Osteoblast (primary cell): ENCODE measurements around the gene CRABP2. TPM values are rescaled to one million over a fixed set of nuclear protein-coding genes. Genes with fewer than 3 reads are reported as not detected.
A peak's percentile ranks its signal among the peaks of the same experiment; 100 is the strongest.

Experiments
- DNase-seq: peaks from one replicate; pipeline ENCODE4 v3.0.0; 2011; ENCODE audit warnings: low spot score, mixed read lengths; ENCODE audit not compliant: insufficient read length; ENCODE audit errors: missing footprints
- H2AFZ ChIP-seq: 2 replicates; pipeline ENCODE4 v1.6.0; 2011; ENCODE audit warnings: mild to moderate bottlenecking, low read length
- H3K27ac ChIP-seq: 2 replicates; pipeline ENCODE4 v1.5.1; 2011; ENCODE audit warnings: mild to moderate bottlenecking, low read depth, low read length, moderate library complexity
- H3K27me3 ChIP-seq: 2 replicates; pipeline ENCODE4 v1.6.0; 2012; ENCODE audit warnings: mild to moderate bottlenecking, control low read depth, inconsistent platforms, low read length, moderate library complexity; ENCODE audit not compliant: insufficient read depth
- H3K36me3 ChIP-seq: 2 replicates; pipeline ENCODE4 v1.5.1; 2011; ENCODE audit warnings: mild to moderate bottlenecking, low read length, control low read depth, moderate library complexity; ENCODE audit not compliant: insufficient read depth
- H3K4me1 ChIP-seq: 2 replicates; pipeline ENCODE4 v1.5.1; 2011; ENCODE audit warnings: mild to moderate bottlenecking, low read length, control low read depth, moderate library complexity; ENCODE audit not compliant: insufficient read depth
- H3K4me2 ChIP-seq: 2 replicates; pipeline ENCODE4 v1.6.0; 2011; ENCODE audit warnings: mild to moderate bottlenecking, low read length; ENCODE audit not compliant: insufficient read depth
- H3K4me3 ChIP-seq: fragments of 200-600 bp; sonication (generic); 3 replicates; pipeline ENCODE4 v1.5.1; 2012; ENCODE audit warnings: mild to moderate bottlenecking, low read length, inconsistent platforms; ENCODE audit not compliant: insufficient read depth
- H3K79me2 ChIP-seq: 2 replicates; pipeline ENCODE4 v1.6.0; 2012; ENCODE audit warnings: mild to moderate bottlenecking, low read length, control low read depth, inconsistent platforms; ENCODE audit not compliant: insufficient read depth
- H3K9me3 ChIP-seq: 2 replicates; pipeline ENCODE4 v1.5.1; 2011; ENCODE audit warnings: low read depth, low read length, control low read depth
- H4K20me1 ChIP-seq: 2 replicates; pipeline ENCODE4 v1.6.0; 2012; ENCODE audit warnings: mild to moderate bottlenecking, low read length, control low read depth; ENCODE audit not compliant: insufficient read depth
- CTCF ChIP-seq: IDR thresholded peaks from 2 replicates; pipeline ENCODE4 v1.5.1; 2011; ENCODE audit warnings: mild to moderate bottlenecking, low read depth, low read length, moderate library complexity; ENCODE audit errors: extremely low read depth
- total RNA-seq: library from RNA; depleted of rRNA; stranded (reverse); fragments of >200 nt; gene quantifications from 2 replicates; pipeline ENCODE4 v1.2.3, GENCODE V29; 2012

CRABP2 gene
- total RNA-seq, 1 donor: 16.6 TPM

- H3K27ac ChIP-seq: peak within 1 kb of the TSS; percentile 88
- no peak for DNase-seq
- no peaks in the 10 kb centered on the region for H4K20me1 ChIP-seq
- peak within 1 kb of the TSS; percentile 87 for H2AFZ ChIP-seq
- peak within 1 kb of the TSS; percentile 95 for H3K4me2 ChIP-seq
- H3K27me3 ChIP-seq: no peaks in the 10 kb centered on the region
- peaks cover 4% of the 10 kb centered on the region for H3K36me3 ChIP-seq
- TF ChIP-seq CTCF: no peak
- H3K9me3 ChIP-seq: no peaks in the 10 kb centered on the region
- peaks cover 63% of the 10 kb centered on the region for H3K79me2 ChIP-seq
- H3K4me3 ChIP-seq: peak within 1 kb of the TSS; percentile 85
- peaks cover 45% of the 10 kb centered on the region for H3K4me1 ChIP-seq
Observed at GRCh38 chr1:156751451-156751756, 46.0 kb upstream of the CRABP2 start, which contains the start of gene HDGF. Gene HDGF (minus strand): TSS chr1:156751675. CDS start chr1:156751429, 246 bp downstream.

GRCh38 chr1:156750711-156751450, 45.5 kb upstream of the CRABP2 start:
- Histone ChIP-seq H4K20me1 (no peaks in the 10 kb centered on the region), H3K4me3 (peak overlapping the region; percentile 85), H3K9me3 (no peaks in the 10 kb centered on the region), H3K27ac (peak overlapping the region; percentile 88), H3K4me1 (peaks cover 51% of the 10 kb centered on the region), H3K79me2 (peaks cover 68% of the 10 kb centered on the region), H2AFZ (peak overlapping the region; percentile 17), H3K27me3 (no peaks in the 10 kb centered on the region), H3K4me2 (peak overlapping the region; percentile 93), H3K36me3 (peaks cover 9% of the 10 kb centered on the region)
- DNase-seq: no peak
- TF ChIP-seq CTCF: no peak

- H3K4me3 ChIP-seq: peak overlapping the region; percentile 85
- H3K9me3 ChIP-seq: no peaks in the 10 kb centered on the region
- no peaks in the 10 kb centered on the region for H4K20me1 ChIP-seq
- no peaks in the 10 kb centered on the region for H3K27me3 ChIP-seq
- peak overlapping the region; percentile 93 for H3K4me2 ChIP-seq
- H3K79me2 ChIP-seq: peaks cover 74% of the 10 kb centered on the region
- peaks cover 54% of the 10 kb centered on the region for H3K4me1 ChIP-seq
- peak overlapping the region; percentile 88 for H3K27ac ChIP-seq
- TF ChIP-seq CTCF: no peak
- H2AFZ ChIP-seq: peak overlapping the region; percentile 14
- peaks cover 12% of the 10 kb centered on the region for H3K36me3 ChIP-seq
- DNase-seq: peak; percentile 88
Observed at GRCh38 chr1:156750191-156750672, 44.8 kb upstream of the CRABP2 start.

GRCh38 chr1:156749419-156750118, 44.2 kb upstream of the CRABP2 start:
- Histone ChIP-seq H3K79me2 (peaks cover 78% of the 10 kb centered on the region), H3K36me3 (peaks cover 14% of the 10 kb centered on the region), H4K20me1 (no peaks in the 10 kb centered on the region), H3K4me1 (peaks cover 54% of the 10 kb centered on the region), H3K4me2 (peak overlapping the region; percentile 93), H3K9me3 (no peaks in the 10 kb centered on the region), H3K4me3 (peak overlapping the region; percentile 85), H3K27me3 (no peaks in the 10 kb centered on the region), H3K27ac (peak overlapping the region; percentile 88), H2AFZ (peak overlapping the region; percentile 14)
- no peak for DNase-seq
- TF ChIP-seq CTCF: no peak
